H9 (cell line): ENCODE results near the gene WFDC10A. TPM values are rescaled to one million over a fixed set of nuclear protein-coding genes. Genes with fewer than 3 reads are reported as not detected.

Experiments used
- DNase-seq: peaks from one replicate; pipeline ENCODE4 v3.0.0-alpha.2; 2017
- H2AFZ ChIP-seq: one replicate; pipeline ENCODE4 v1.6.1; 2013; ENCODE audit warnings: mild to moderate bottlenecking, low read length, control low read depth, moderate library complexity
- H2AK5ac ChIP-seq: 2 replicates; pipeline ENCODE4 v1.6.1; 2013; ENCODE audit warnings: low read length, control low read depth, mixed read lengths; ENCODE audit not compliant: insufficient read length
- H2BK120ac ChIP-seq: one replicate; pipeline ENCODE4 v1.6.1; 2013; ENCODE audit warnings: low read depth, mild to moderate bottlenecking, low read length, control low read depth, inconsistent platforms; ENCODE audit not compliant: poor library complexity, severe bottlenecking
- H2BK12ac ChIP-seq: 2 replicates; pipeline ENCODE4 v1.6.1; 2013; ENCODE audit warnings: low read length, control low read depth, mixed read lengths, low read depth; ENCODE audit not compliant: insufficient read length
- H2BK15ac ChIP-seq: 2 replicates; pipeline ENCODE4 v1.6.1; 2013; ENCODE audit warnings: low read depth, low read length, control low read depth
- H2BK20ac ChIP-seq: one replicate; pipeline ENCODE4 v1.6.1; 2013; ENCODE audit warnings: low read depth, mild to moderate bottlenecking, low read length, control low read depth, inconsistent platforms; ENCODE audit not compliant: poor library complexity, severe bottlenecking
- H2BK5ac ChIP-seq: 2 replicates; pipeline ENCODE4 v1.6.1; 2013; ENCODE audit warnings: low read length, control low read depth, mixed read lengths; ENCODE audit not compliant: insufficient read length
- H3K14ac ChIP-seq: 2 replicates; pipeline ENCODE4 v1.6.1; 2013; ENCODE audit warnings: low read length, control low read depth; ENCODE audit not compliant: insufficient read depth
- H3K18ac ChIP-seq: 2 replicates; pipeline ENCODE4 v1.6.1; 2013; ENCODE audit warnings: low read depth, mild to moderate bottlenecking, mixed read lengths, low read length, control low read depth; ENCODE audit not compliant: insufficient read length
- H3K23ac ChIP-seq: 2 replicates; pipeline ENCODE4 v1.6.1; 2013; ENCODE audit warnings: low read length, control low read depth, mixed read lengths, low read depth; ENCODE audit not compliant: insufficient read length
- H3K23me2 ChIP-seq: 2 replicates; pipeline ENCODE4 v1.6.1; 2013; ENCODE audit warnings: low read depth, mild to moderate bottlenecking, mixed read lengths, low read length, control low read depth; ENCODE audit not compliant: insufficient read length, poor library complexity, severe bottlenecking
- H3K27ac ChIP-seq: 2 replicates; pipeline ENCODE4 v1.5.1; 2013; ENCODE audit warnings: low read length, control low read depth, mixed read lengths, low read depth; ENCODE audit not compliant: insufficient read length
- H3K27me3 ChIP-seq: 2 replicates; pipeline ENCODE4 v1.6.1; 2013; ENCODE audit warnings: low read length, control low read depth, inconsistent platforms; ENCODE audit not compliant: insufficient read depth
- H3K4ac ChIP-seq: 2 replicates; pipeline ENCODE4 v1.6.1; 2013; ENCODE audit warnings: low read depth, mild to moderate bottlenecking, control low read depth, inconsistent platforms, low read length, moderate library complexity
- H3K4me1 ChIP-seq: 2 replicates; pipeline ENCODE4 v1.6.1; 2013; ENCODE audit warnings: low read length, control low read depth, inconsistent platforms; ENCODE audit not compliant: insufficient read depth
- H3K4me2 ChIP-seq: 2 replicates; pipeline ENCODE4 v1.6.1; 2013; ENCODE audit warnings: low read length, control low read depth, mixed read lengths; ENCODE audit not compliant: insufficient read length, insufficient read depth
- H3K56ac ChIP-seq: 2 replicates; pipeline ENCODE4 v1.6.1; 2013; ENCODE audit warnings: low read depth, mild to moderate bottlenecking, mixed read lengths, low read length, control low read depth; ENCODE audit not compliant: insufficient read length
- H3K79me1 ChIP-seq: 2 replicates; pipeline ENCODE4 v1.6.1; 2013; ENCODE audit warnings: low read depth, mild to moderate bottlenecking, moderate library complexity, low read length, control low read depth, inconsistent platforms; ENCODE audit not compliant: insufficient read depth, poor library complexity, severe bottlenecking
- H3K79me2 ChIP-seq: 2 replicates; pipeline ENCODE4 v1.6.1; 2013; ENCODE audit warnings: low read length, control low read depth, inconsistent platforms; ENCODE audit not compliant: insufficient read depth
- H3K9ac ChIP-seq: 2 replicates; pipeline ENCODE4 v1.6.1; 2013; ENCODE audit warnings: low read length, control low read depth, mixed read lengths; ENCODE audit not compliant: insufficient read length; ENCODE audit errors: extremely low read depth
- H3K9me3 ChIP-seq: one replicate; pipeline ENCODE4 v1.6.1; 2013; ENCODE audit warnings: low read depth, low read length, inconsistent platforms; ENCODE audit not compliant: control insufficient read depth
- H3T11ph ChIP-seq: one replicate; pipeline ENCODE4 v1.6.1; 2013; ENCODE audit warnings: mild to moderate bottlenecking, low read length, control low read depth, inconsistent platforms
- H4K20me1 ChIP-seq: one replicate; pipeline ENCODE4 v1.6.1; 2013; ENCODE audit not compliant: control insufficient read depth, insufficient read length, insufficient read depth
- H4K5ac ChIP-seq: 2 replicates; pipeline ENCODE4 v1.6.1; 2013; ENCODE audit warnings: low read depth, mild to moderate bottlenecking, mixed read lengths, low read length, control low read depth; ENCODE audit not compliant: insufficient read length
- H4K8ac ChIP-seq: replicated peaks from 2 replicates; pipeline ENCODE4 v1.6.1; 2013; ENCODE audit warnings: low read length, control low read depth, mixed read lengths, low read depth; ENCODE audit not compliant: insufficient read length
- H4K91ac ChIP-seq: 2 replicates; pipeline ENCODE4 v1.6.1; 2013; ENCODE audit warnings: low read depth, mild to moderate bottlenecking, moderate library complexity, mixed read lengths, low read length, control low read depth; ENCODE audit not compliant: insufficient read length
- H3K27ac Mint-ChIP-seq, 3 experiments: 2 replicates in 2 of 3; 3 replicates in 1 of 3; pipeline ENCODE4 v1.8.0; 2020 to 2021; ENCODE audit warnings: mixed read lengths in 3 of 3, mild to moderate bottlenecking in 1 of 3, moderate library complexity in 1 of 3
- H3K27me3 Mint-ChIP-seq: 2 replicates; pipeline ENCODE4 v1.8.0; 2021; ENCODE audit warnings: low read depth, mild to moderate bottlenecking, moderate library complexity, mixed read lengths
- H3K36me3 Mint-ChIP-seq, 3 experiments: 2 replicates in 2 of 3; 3 replicates in 1 of 3; pipeline ENCODE4 v1.8.0; 2020 to 2021; ENCODE audit warnings: low read depth in 3 of 3, mixed read lengths in 3 of 3; ENCODE audit not compliant: insufficient read depth in 1 of 3
- H3K4me1 Mint-ChIP-seq, 2 experiments: 2 replicates each; pipeline ENCODE4 v1.8.0; 2020; ENCODE audit warnings: mixed read lengths in 2 of 2
- H3K4me3 Mint-ChIP-seq, 2 experiments: 2 replicates in 1 of 2; 3 replicates in 1 of 2; pipeline ENCODE4 v1.8.0; 2020 to 2021; ENCODE audit warnings: mild to moderate bottlenecking in 2 of 2, mixed read lengths in 2 of 2, moderate library complexity in 1 of 2
- H3K9me3 Mint-ChIP-seq, 2 experiments: 2 replicates in 1 of 2; 3 replicates in 1 of 2; pipeline ENCODE4 v1.8.0; 2020; ENCODE audit warnings: mild to moderate bottlenecking in 2 of 2, mixed read lengths in 2 of 2, moderate library complexity in 1 of 2
- CTCF ChIP-seq: fragments of 200-600 bp; sonication (generic); conservative IDR thresholded peaks from 3 replicates; pipeline ENCODE4 v1.8.0; 2021; ENCODE audit warnings: antibody characterized with exemption, mild to moderate bottlenecking
- WGBS: extraction: QIAGEN DNeasy Blood & Tissue Kit; methylation state at CpG from one replicate; pipeline ENCODE4 v1.1.7; 2013; ENCODE audit warnings: missing lambda C conversion rate, low lambda C conversion rate, mixed read lengths; ENCODE audit not compliant: insufficient read length; ENCODE audit errors: extremely low coverage; 5-methylcytosine and 5-hydroxymethylcytosine counted together
- total RNA-seq: library from RNA; stranded (reverse); gene quantifications from 2 replicates; pipeline ENCODE4 v1.2.1, GENCODE V29; 2021

The WFDC10A gene
- total RNA-seq, 1 experiment from 2014 or later = not detected

- Mint-ChIP-seq H3K4me3 (no peak overlapping the region), H3K27me3 (no peaks in the 10 kb centered on the region; the same call in 1 of the 2 replicates), H3K27ac (no peak overlapping the region), H3K4me1 (peaks cover 3% of the 10 kb centered on the region in 2 experiments; a peak in 1 of 4 replicates), H3K36me3 (no peaks in the 10 kb centered on the region), H3K9me3 (peaks cover 0 to 2% of the 10 kb centered on the region in 2 experiments; a peak in 1 of 5 replicates)
- Histone ChIP-seq H4K91ac (no peak overlapping the region), H2AFZ (no peak overlapping the region), H3K9me3 (no peaks in the 10 kb centered on the region), H3K4me1 (no peaks in the 10 kb centered on the region), H4K20me1 (no peaks in the 10 kb centered on the region), H2AK5ac (no peak overlapping the region), H2BK12ac (no peak overlapping the region), H3K79me1 (no peaks in the 10 kb centered on the region), H3K4me2 (no peak overlapping the region), H3K27ac (no peak overlapping the region), H3K23ac (no peak overlapping the region), H3K79me2 (no peaks in the 10 kb centered on the region), H3K14ac (no peak overlapping the region), H3K23me2 (no peaks in the 10 kb centered on the region), H2BK120ac (no peak overlapping the region), H3K56ac (no peak overlapping the region), H3T11ph (no peak overlapping the region), H3K27me3 (no peaks in the 10 kb centered on the region), H3K4ac (no peak overlapping the region), H2BK5ac (no peak overlapping the region), H2BK20ac (no peak overlapping the region), H3K18ac (no peak overlapping the region), H4K8ac (no peak overlapping the region), H3K9ac (no peak overlapping the region), H2BK15ac (no peak overlapping the region), H4K5ac (no peak overlapping the region)
- no CpG with 5 or more reads among the region's 2 CpGs for WGBS
- DNase-seq = no peak
- no peak for TF ChIP-seq CTCF
These were observed 11.9 kb upstream of the WFDC10A start for GRCh38 chr20:45617591-45617990.
